C4-2B (cell line): Measurements from ENCODE around the gene SPCS3.

Experiments used
- H3K27ac ChIP-seq: fragments of 450-650 bp; 2 replicates; pipeline ENCODE4 v1.5.1; 2017
- ZFX ChIP-seq: fragments of 450-650 bp; IDR thresholded peaks from 2 replicates; pipeline ENCODE4 v1.6.1; 2017
- TF ChIP-seq, protein P1 (sequence below): fragments of 450-650 bp; conservative IDR thresholded peaks from 2 replicates; pipeline ENCODE4 v1.5.1; 2017; ENCODE audit warnings: mild to moderate bottlenecking

The SPCS3 gene

DNA sequence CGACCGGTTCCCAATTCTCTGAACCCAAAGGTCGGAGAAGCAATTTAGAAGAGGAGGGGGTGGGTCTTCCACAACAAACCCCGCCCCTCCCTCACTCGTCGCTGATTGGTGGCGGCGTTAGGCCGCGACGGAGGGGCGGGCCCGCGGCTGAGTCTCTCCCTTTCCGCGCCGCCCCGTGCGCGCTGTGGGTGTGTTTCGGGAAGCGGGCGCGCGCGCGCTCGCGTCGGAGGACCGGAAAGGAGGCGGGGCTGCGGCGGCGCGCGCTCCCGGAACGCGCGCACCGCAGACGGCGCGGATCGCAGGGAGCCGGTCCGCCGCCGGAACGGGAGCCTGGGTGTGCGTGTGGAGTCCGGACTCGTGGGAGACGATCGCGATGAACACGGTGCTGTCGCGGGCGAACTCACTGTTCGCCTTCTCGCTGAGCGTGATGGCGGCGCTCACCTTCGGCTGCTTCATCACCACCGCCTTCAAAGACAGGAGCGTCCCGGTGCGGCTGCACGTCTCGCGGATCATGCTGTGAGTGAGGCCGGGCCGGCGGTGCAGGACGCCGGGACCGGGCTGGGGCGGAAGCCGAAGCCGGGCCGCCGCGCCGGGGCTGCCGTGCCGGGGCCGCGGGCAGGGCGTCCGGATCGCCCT, at the start of gene SPCS3:
Gene SPCS3 (plus strand): TSS at position 263 of the 636 bp plus-strand sequence. CDS start 111 bp downstream, at position 374.
- no peak for TF ChIP-seq ZFX
- TF ChIP-seq, protein P1, sequence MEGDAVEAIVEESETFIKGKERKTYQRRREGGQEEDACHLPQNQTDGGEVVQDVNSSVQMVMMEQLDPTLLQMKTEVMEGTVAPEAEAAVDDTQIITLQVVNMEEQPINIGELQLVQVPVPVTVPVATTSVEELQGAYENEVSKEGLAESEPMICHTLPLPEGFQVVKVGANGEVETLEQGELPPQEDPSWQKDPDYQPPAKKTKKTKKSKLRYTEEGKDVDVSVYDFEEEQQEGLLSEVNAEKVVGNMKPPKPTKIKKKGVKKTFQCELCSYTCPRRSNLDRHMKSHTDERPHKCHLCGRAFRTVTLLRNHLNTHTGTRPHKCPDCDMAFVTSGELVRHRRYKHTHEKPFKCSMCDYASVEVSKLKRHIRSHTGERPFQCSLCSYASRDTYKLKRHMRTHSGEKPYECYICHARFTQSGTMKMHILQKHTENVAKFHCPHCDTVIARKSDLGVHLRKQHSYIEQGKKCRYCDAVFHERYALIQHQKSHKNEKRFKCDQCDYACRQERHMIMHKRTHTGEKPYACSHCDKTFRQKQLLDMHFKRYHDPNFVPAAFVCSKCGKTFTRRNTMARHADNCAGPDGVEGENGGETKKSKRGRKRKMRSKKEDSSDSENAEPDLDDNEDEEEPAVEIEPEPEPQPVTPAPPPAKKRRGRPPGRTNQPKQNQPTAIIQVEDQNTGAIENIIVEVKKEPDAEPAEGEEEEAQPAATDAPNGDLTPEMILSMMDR = no peak
- peak within 1 kb of the TSS; percentile 87 for H3K27ac ChIP-seq

DNA sequence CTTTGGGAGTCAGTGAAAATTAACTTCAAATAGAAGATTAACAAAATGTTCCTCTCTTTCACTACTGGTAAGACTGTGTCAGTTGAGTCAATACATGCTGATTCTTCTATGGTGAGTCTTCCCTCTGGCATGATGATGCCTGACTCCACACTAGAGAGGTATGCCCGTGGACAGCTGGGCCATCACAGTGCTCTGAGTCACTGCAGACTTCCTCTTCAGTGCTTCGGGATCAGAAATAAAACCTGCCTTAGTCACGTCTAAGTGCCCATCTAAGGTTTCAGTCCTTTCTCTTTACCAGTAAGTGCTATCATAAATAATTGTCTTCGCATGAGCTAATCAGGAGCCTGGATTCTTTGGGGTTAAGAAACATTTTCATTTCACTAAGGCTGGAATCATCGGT, 49.1 kb upstream of the SPCS3 start:
- TF ChIP-seq, protein P1 = no peak
- no peak for TF ChIP-seq ZFX
- H3K27ac ChIP-seq = no peak overlapping the region

DNA sequence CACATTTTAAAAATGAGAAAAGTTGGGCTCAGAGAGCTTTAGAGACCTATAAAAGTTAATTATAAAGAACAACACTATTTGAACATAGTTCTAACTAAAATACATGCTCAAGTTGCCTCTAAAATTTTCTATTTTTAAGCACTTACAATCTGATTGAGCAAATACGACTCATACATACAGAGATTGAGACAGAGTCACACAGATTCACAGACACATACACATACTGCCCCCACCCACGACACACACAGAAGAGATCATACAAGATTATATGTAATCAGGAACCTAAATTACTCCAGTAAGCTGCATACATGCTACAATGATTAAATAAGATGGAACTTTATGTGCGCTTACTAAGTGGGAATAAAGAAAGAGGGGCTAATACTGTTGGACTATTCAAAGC, 48.0 kb upstream of the SPCS3 start:
- no peak overlapping the region for H3K27ac ChIP-seq
- TF ChIP-seq, protein P1 = no peak
- no peak for TF ChIP-seq ZFX

DNA sequence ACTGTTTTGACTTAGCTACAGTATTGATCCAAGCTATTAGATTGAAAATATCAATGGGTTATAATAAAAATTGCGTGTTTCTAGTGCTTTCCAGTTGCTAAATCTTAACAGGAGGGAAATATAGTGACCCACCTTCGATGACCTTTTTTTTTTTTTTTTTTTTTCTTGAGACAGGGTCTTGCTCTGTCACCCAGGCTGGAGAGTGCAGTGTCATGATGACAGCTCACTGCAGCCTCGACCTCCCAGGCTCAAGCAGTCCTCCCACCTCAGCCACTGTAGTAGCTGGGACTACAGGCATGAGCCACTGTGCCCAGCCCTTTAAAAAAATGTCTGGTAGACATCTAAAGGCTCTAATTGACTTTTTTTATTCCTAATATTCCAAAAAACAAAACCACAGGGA, 47.0 kb upstream of the SPCS3 start:
- no peak for TF ChIP-seq ZFX
- TF ChIP-seq, protein P1 = no peak
- H3K27ac ChIP-seq = no peak overlapping the region

DNA sequence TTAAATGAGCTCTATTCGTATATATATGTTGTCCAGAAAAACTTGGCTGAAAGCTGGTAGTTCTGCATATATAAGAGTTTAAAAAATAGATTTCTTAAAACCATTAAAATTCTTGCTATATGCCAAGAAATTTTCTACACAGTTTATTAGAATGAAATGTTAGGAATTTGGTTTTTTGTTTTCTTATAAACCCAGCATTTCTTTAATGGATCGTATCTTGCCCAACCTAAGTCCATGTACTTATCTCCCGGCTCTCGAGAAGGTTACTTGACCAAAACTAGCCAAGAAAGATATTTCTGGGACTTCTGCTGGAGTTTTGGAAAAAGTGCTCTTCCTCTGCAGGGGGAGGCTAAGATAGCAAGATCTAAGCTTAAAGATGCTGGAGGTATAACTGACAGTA, 46.0 kb upstream of the SPCS3 start:
- TF ChIP-seq ZFX = no peak
- TF ChIP-seq, protein P1 = no peak
- H3K27ac ChIP-seq = no peak overlapping the region

DNA sequence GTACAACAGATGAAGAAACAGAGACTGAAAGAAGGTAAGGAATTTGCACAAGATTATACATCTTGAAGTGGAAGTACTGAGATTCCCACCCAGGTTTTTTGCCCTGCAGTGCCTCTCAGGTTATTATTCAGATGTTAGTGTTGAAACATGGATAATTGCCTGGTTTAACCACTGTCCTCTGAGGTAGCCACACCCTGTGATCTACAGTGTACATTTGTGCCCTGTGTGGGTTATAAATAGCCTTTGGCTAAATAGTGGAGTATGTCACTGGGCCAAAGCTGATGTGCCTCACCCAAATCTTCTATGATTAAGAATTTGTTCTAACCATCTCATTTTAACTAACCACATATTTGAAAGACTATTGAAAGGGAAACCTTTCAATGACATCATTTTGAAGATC, 45.3 kb upstream of the SPCS3 start:
- TF ChIP-seq ZFX = no peak
- TF ChIP-seq, protein P1 = no peak
- H3K27ac ChIP-seq = no peak overlapping the region

DNA sequence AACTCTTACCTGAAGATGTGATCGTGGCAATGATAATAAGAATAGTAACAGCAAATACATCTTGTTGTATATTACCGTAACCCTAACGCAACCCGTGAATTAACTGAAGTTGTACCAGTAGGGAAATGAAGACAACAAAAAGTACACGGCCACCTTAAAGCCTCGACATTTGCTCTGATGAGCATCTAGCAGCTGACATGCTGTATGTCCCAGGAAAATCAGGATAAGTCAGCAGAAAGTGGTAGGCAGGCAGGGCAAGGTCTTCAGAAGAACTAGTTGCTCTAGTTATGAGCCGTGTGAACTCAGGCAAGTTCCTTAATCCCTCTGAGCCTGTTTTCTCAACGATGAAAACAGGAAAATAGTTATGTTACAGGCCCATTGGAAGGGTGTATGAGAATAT, 43.1 kb upstream of the SPCS3 start:
- TF ChIP-seq, protein P1 = no peak
- TF ChIP-seq ZFX = no peak

More for the DNA sequence above, 43.1 kb upstream of the SPCS3 start:
- H3K27ac ChIP-seq = no peak overlapping the region
